Prostate gland (tissue), 2 donors: ENCODE data around the gene DDX39A. TPM values are rescaled to one million over a fixed set of nuclear protein-coding genes. Genes with fewer than 3 reads are reported as not detected.
"Not testable (repeated sequence)": the region's sequence is repeated elsewhere in the genome, so short reads cannot be mapped to it uniquely, and the experiment has no call there.

Experiments used
- DNase-seq: peaks from one replicate; pipeline ENCODE4 v3.0.0-alpha.2; 2019; ENCODE audit warnings: low spot score
- H3K27ac ChIP-seq, 2 donors: fragments of 200-600 bp; sonication (generic); 2 replicates each; pipeline ENCODE4 v1.5.1; 2017 to 2019
- H3K27me3 ChIP-seq: fragments of 200-600 bp; sonication (generic); replicated peaks from 2 replicates; pipeline ENCODE4 v1.5.1; 2019; ENCODE audit not compliant: insufficient read depth
- H3K36me3 ChIP-seq, 2 donors: fragments of 200-600 bp; sonication (generic); 1 replicate in 1 of 2; 2 replicates in 1 of 2; pipeline versions ENCODE4 v1.5.1 to v1.8.1; 2017 to 2019
- H3K4me1 ChIP-seq: fragments of 200-600 bp; sonication (generic); replicated peaks from 2 replicates; pipeline ENCODE4 v1.5.1; 2019
- H3K4me3 ChIP-seq, 2 donors: fragments of 200-600 bp; sonication (generic); 2 replicates each; pipeline ENCODE4 v1.5.1; 2017 to 2019
- H3K9me3 ChIP-seq: fragments of 200-600 bp; sonication (generic); 2 replicates; pipeline ENCODE4 v1.5.1; 2017
- CTCF ChIP-seq, 4 experiments: fragments of 200-600 bp in 2 of 4; fragments of 450-650 bp in 2 of 4; sonication (generic) in 2 of 4; IDR thresholded peaks; 1 replicate in 3 of 4; 2 replicates in 1 of 4; pipeline ENCODE4 v1.5.1; 2016 to 2019; ENCODE audit warnings: antibody characterized with exemption in 4 of 4, mild to moderate bottlenecking in 2 of 4, moderate library complexity in 2 of 4
- POLR2A ChIP-seq: fragments of 450-650 bp; IDR thresholded peaks from one replicate; pipeline ENCODE4 v1.6.1; 2016; ENCODE audit warnings: antibody characterized with exemption, mild to moderate bottlenecking
- POLR2AphosphoS5 ChIP-seq: sonication (generic); formaldehyde crosslinking; IDR thresholded peaks from one replicate; pipeline ENCODE4 v1.6.1; 2017; ENCODE audit warnings: antibody characterized with exemption
- WGBS: methylation state at CpG from one replicate; pipeline ENCODE4 v1.1.5; 2018; 5-methylcytosine and 5-hydroxymethylcytosine counted together
- intact Hi-C: fragments of 100-400 bp; cut with DNase I; formaldehyde crosslinking; loops from one replicate; pipeline ENCODE4 v1.14.2; 2022
- total RNA-seq, 2 donors: library from RNA; depleted of rRNA; stranded (reverse); fragments of >200 nt; gene quantifications; one replicate each; pipeline ENCODE4 v1.1.0, GENCODE V29; 2016

Gene DDX39A
- total RNA-seq, 2 donors from 2014 or later: 64.9 to 121 TPM

GRCh38 chr19:14460935-14461334 is 41.8 kb upstream of the DDX39A start:
- no peak overlapping the region for H3K4me3 ChIP-seq
- H3K27me3 ChIP-seq: no peaks in the 10 kb centered on the region
- H3K27ac ChIP-seq: no peak overlapping the region
- H3K9me3 ChIP-seq: no peaks in the 10 kb centered on the region
- intact Hi-C loops: no loop called here
- 87% methylated on average over 2 of the region's 2 CpGs for WGBS
- H3K4me1 ChIP-seq: no peaks in the 10 kb centered on the region
- peaks cover 10 to 19% of the 10 kb centered on the region in 2 donors for H3K36me3 ChIP-seq
- DNase-seq: no peak
- TF ChIP-seq POLR2A: no peak
- TF ChIP-seq CTCF (IDR thresholded peaks at IDR 0.05): no peak
- TF ChIP-seq POLR2AphosphoS5: no peak

GRCh38 chr19:14459703-14460102 is 40.6 kb upstream of the DDX39A start:
- Histone ChIP-seq H3K27me3 (no peaks in the 10 kb centered on the region), H3K9me3 (no peaks in the 10 kb centered on the region), H3K36me3 (peaks cover 10 to 19% of the 10 kb centered on the region in 2 donors), H3K4me1 (no peaks in the 10 kb centered on the region), H3K4me3 (no peak overlapping the region), H3K27ac (no peak overlapping the region)
- no peak for DNase-seq
- TF ChIP-seq CTCF (IDR thresholded peaks at IDR 0.05) (no peak), POLR2AphosphoS5 (no peak), POLR2A (no peak)
- intact Hi-C loops: no loop called here
- 81% methylated on average over 5 of the region's 5 CpGs for WGBS

- 93% methylated on average over 3 of the region's 3 CpGs for WGBS
- DNase-seq, H3K4me1 ChIP-seq, intact Hi-C loops, H3K9me3 ChIP-seq, H3K27me3 ChIP-seq, H3K27ac ChIP-seq, H3K4me3 ChIP-seq: not testable (repeated sequence)
- peaks cover 0 to 17% of the 10 kb centered on the region in 2 donors for H3K36me3 ChIP-seq
Observed at GRCh38 chr19:14452303-14452702, 33.2 kb upstream of the DDX39A start.

GRCh38 chr19:14450876-14451275 is 31.7 kb upstream of the DDX39A start:
- H3K9me3 ChIP-seq: no peaks in the 10 kb centered on the region
- intact Hi-C loops: no loop called here
- H3K4me1 ChIP-seq: no peaks in the 10 kb centered on the region
- H3K36me3 ChIP-seq: peaks cover 6 to 29% of the 10 kb centered on the region in 2 donors
- no peak for DNase-seq
- H3K4me3 ChIP-seq: no peak overlapping the region
- 97% methylated on average over 19 of the region's 19 CpGs for WGBS
- no peaks in the 10 kb centered on the region for H3K27me3 ChIP-seq
- H3K27ac ChIP-seq: no peak overlapping the region
- TF ChIP-seq CTCF (IDR thresholded peaks at IDR 0.05) (no peak), POLR2A (no peak), POLR2AphosphoS5 (no peak)

- Histone ChIP-seq H3K9me3 (no peaks in the 10 kb centered on the region), H3K4me1 (no peaks in the 10 kb centered on the region), H3K27me3 (no peaks in the 10 kb centered on the region), H3K27ac (no peak overlapping the region), H3K36me3 (peaks cover 6 to 29% of the 10 kb centered on the region in 2 donors), H3K4me3 (no peak overlapping the region)
- no peak for TF ChIP-seq POLR2AphosphoS5
- no peak for TF ChIP-seq POLR2A
- no peak for TF ChIP-seq CTCF (IDR thresholded peaks at IDR 0.05)
- intact Hi-C loops: no loop called here
- no peak for DNase-seq
- 86% methylated on average over 30 of the region's 30 CpGs for WGBS
Observed at GRCh38 chr19:14450168-14450874, 31.2 kb upstream of the DDX39A start.
